Body of pancreas (tissue), 4 donors: ENCODE measurements around the gene SIM2.

Experiments
- POLR2A ChIP-seq, 3 donors: fragments of 450-650 bp; IDR thresholded peaks; one replicate each; pipeline ENCODE4 v1.6.1; 2016; ENCODE audit warnings: antibody characterized with exemption in 3 of 3, mild to moderate bottlenecking in 2 of 3
- TF ChIP-seq, protein P1 (sequence below), 7 experiments: fragments of 450-650 bp in 4 of 7; fragments of 200-600 bp in 3 of 7; sonication (generic) in 3 of 7; IDR thresholded peaks; one replicate each; pipeline ENCODE4 v1.5.1; 2016 to 2019; ENCODE audit warnings: antibody characterized with exemption in 7 of 7

DNA sequence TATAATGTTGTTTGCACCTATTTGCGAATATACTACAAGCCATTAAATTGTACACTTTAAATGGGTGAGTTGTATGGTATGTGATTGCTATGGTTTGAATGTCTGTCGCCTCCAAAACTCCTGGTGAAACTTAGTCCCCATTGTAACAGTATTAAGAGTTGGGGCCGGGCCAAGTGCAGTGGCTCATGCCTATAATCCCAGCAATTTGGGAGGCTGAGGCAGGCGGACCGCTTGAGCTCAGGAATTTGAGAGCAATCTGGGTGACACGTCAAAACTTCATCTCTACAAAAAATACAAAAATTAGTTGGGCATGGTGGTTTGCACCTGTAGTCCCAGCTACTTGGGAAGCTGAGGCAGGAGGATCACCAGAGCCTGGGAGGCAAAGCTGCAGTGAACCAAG lies 12.0 kb upstream of the SIM2 start:
- no peak for TF ChIP-seq POLR2A (IDR thresholded peaks at IDR 0.05)
- TF ChIP-seq, protein P1, sequence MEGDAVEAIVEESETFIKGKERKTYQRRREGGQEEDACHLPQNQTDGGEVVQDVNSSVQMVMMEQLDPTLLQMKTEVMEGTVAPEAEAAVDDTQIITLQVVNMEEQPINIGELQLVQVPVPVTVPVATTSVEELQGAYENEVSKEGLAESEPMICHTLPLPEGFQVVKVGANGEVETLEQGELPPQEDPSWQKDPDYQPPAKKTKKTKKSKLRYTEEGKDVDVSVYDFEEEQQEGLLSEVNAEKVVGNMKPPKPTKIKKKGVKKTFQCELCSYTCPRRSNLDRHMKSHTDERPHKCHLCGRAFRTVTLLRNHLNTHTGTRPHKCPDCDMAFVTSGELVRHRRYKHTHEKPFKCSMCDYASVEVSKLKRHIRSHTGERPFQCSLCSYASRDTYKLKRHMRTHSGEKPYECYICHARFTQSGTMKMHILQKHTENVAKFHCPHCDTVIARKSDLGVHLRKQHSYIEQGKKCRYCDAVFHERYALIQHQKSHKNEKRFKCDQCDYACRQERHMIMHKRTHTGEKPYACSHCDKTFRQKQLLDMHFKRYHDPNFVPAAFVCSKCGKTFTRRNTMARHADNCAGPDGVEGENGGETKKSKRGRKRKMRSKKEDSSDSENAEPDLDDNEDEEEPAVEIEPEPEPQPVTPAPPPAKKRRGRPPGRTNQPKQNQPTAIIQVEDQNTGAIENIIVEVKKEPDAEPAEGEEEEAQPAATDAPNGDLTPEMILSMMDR (IDR thresholded peaks at IDR 0.05) = no peak
